Measurements from ENCODE around the gene FGGY. TPM values are rescaled to one million over a fixed set of nuclear protein-coding genes. Genes with fewer than 3 reads are reported as not detected.

FGGY gene
- total and polyA plus RNA-seq, 2 donors (not counting 1 experiment from before 2014, with no cell fraction given) = 6.1 to 38.5 TPM

GRCh38 chr1:59716832-59717231 lies 419.9 kb downstream of the FGGY start:
- DNase-seq (no peak), ATAC-seq (ENCODE audit: low read depth) (no peak)
- intact Hi-C loops (cut with micrococcal nuclease) = no loop called here
- Histone ChIP-seq H3K4me2 (replicated peaks; ENCODE audit: low read depth, low read length, poor library complexity, severe bottlenecking) (no peak overlapping the region), H2AFZ (ENCODE audit: insufficient read depth, low read depth, low read length, poor library complexity, severe bottlenecking) (no peak overlapping the region), H3K9me3 (ENCODE audit: control extremely low read depth in 1 of 3, control insufficient read depth in 2 of 3, insufficient read depth in 1 of 3, low read length in 2 of 3) (no peaks in the 10 kb centered on the region), H3K9ac (ENCODE audit: low read length) (no peak overlapping the region), H3K27ac (ENCODE audit: low read length in 2 of 2) (no peak overlapping the region), H3K4me3 (ENCODE audit: control extremely low read depth in 1 of 5, extremely low read depth in 1 of 5, insufficient read depth in 1 of 5, low read depth in 2 of 5, low read length in 4 of 5) (no peak overlapping the region), H3K27me3 (replicated peaks in 1 of 4; ENCODE audit: control extremely low read depth in 1 of 4, control insufficient read depth in 3 of 4, insufficient read depth in 4 of 4, low read length in 3 of 4) (no peaks in the 10 kb centered on the region), H3K4me1 (ENCODE audit: control insufficient read depth in 2 of 2, insufficient read depth in 2 of 2, low read length in 2 of 2) (no peaks in the 10 kb centered on the region), H3K79me2 (ENCODE audit: control insufficient read depth, insufficient read depth, low read length) (no peaks in the 10 kb centered on the region), H3K36me3 (replicated peaks in 1 of 2; ENCODE audit: control extremely low read depth in 1 of 2, control insufficient read depth in 1 of 2, extremely low read depth in 1 of 2, insufficient read depth in 2 of 2, low read length in 1 of 2) (no peaks in the 10 kb centered on the region), H4K20me1 (ENCODE audit: control insufficient read depth, insufficient read depth, low read length, poor library complexity, severe bottlenecking) (no peaks in the 10 kb centered on the region)
- H3K27ac Mint-ChIP-seq = no peak overlapping the region
- no peaks in the 10 kb centered on the region for H3K27me3 Mint-ChIP-seq
- no peak overlapping the region for H3K4me3 Mint-ChIP-seq
- ChIA-PET POLR2A (no interaction called here), CTCF (no interaction called here)
- H3K9me3 Mint-ChIP-seq (ENCODE audit: insufficient read depth) = no peaks in the 10 kb centered on the region
- TF ChIP-seq CTCF (IDR thresholded peaks at IDR 0.05) (no peak), EZH2 (IDR thresholded peaks at IDR 0.05; ENCODE audit: borderline replicate concordance, insufficient read depth, low read depth, low read length, poor library complexity, severe bottlenecking) (no peak)
- 86% methylated on average over 1 of the region's 3 CpGs for WGBS (ENCODE audit: insufficient coverage)
- H3K4me1 Mint-ChIP-seq = no peaks in the 10 kb centered on the region

DNA sequence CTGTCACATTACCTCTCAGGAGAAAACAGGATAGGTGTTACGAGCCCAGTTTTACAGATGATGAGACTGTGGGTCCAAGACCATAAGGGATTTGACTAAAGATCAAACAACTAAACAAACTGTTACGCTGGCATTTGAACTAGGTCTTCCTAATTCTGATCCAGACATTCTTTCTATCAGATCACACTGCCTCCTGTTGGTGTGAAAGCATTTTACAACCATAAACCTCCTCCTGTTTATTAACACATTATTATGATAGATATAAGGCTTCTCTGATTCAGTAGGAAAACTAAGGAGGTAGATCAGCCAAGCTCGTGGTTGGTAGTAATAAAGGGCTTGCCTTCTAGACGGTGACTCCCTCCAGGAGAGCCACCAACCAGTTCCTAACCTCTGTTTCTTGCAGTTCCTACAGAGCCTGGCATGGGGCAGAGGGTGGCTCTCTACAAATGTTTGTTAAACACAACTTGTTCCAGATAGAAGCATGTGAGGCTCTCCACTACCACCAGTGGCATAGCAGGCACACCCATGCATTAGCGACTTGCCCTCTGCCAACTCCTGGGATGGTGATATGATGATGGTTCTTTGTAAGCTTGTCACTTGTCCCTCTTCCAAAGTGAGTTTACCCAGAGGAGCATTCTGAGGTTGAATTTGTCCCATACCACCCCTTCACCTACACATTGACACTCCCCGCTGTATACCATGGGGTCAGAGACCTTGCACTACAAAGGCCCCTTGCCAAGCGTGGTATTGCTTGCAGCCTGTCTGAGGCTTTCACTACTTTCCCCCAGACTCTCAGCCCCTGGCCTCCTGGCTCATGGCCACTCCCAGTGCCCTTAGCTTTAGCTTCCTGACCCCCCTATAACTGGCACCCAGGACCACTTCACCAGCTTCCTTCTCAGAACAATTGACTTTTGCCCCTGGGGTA lies 421.4 kb downstream of the FGGY start:
- Mint-ChIP-seq H3K27ac (no peak overlapping the region), H3K4me1 (no peaks in the 10 kb centered on the region), H3K27me3 (no peaks in the 10 kb centered on the region), H3K4me3 (no peak overlapping the region), H3K9me3 (ENCODE audit: insufficient read depth) (no peaks in the 10 kb centered on the region)
- intact Hi-C loops (cut with micrococcal nuclease) = no loop called here
- no peak overlapping the region for H2AFZ ChIP-seq (ENCODE audit: insufficient read depth, low read depth, low read length, poor library complexity, severe bottlenecking)
- H3K4me1 ChIP-seq (ENCODE audit: control insufficient read depth in 2 of 2, insufficient read depth in 2 of 2, low read length in 2 of 2) = no peaks in the 10 kb centered on the region
- no peak for TF ChIP-seq CTCF (IDR thresholded peaks at IDR 0.05)
- TF ChIP-seq EZH2 (IDR thresholded peaks at IDR 0.05; ENCODE audit: borderline replicate concordance, insufficient read depth, low read depth, low read length, poor library complexity, severe bottlenecking) = no peak
- no peak overlapping the region for H3K27ac ChIP-seq (ENCODE audit: low read length in 2 of 2)
- no peaks in the 10 kb centered on the region for H3K27me3 ChIP-seq (replicated peaks in 1 of 4; ENCODE audit: control extremely low read depth in 1 of 4, control insufficient read depth in 3 of 4, insufficient read depth in 4 of 4, low read length in 3 of 4)
- H3K79me2 ChIP-seq (ENCODE audit: control insufficient read depth, insufficient read depth, low read length) = no peaks in the 10 kb centered on the region
- no peaks in the 10 kb centered on the region for H4K20me1 ChIP-seq (ENCODE audit: control insufficient read depth, insufficient read depth, low read length, poor library complexity, severe bottlenecking)
- no peak overlapping the region for H3K4me2 ChIP-seq (replicated peaks; ENCODE audit: low read depth, low read length, poor library complexity, severe bottlenecking)
- no peak overlapping the region for H3K4me3 ChIP-seq (ENCODE audit: control extremely low read depth in 1 of 5, extremely low read depth in 1 of 5, insufficient read depth in 1 of 5, low read depth in 2 of 5, low read length in 4 of 5)
- H3K36me3 ChIP-seq (replicated peaks in 1 of 2; ENCODE audit: control extremely low read depth in 1 of 2, control insufficient read depth in 1 of 2, extremely low read depth in 1 of 2, insufficient read depth in 2 of 2, low read length in 1 of 2) = no peaks in the 10 kb centered on the region
- DNase-seq = peak; percentile 10
- ATAC-seq (ENCODE audit: low read depth) = no peak
- ChIA-PET CTCF (interaction anchor here (0.9 kb wide), 2 partner anchors 15 to 19 kb away, joined by 3 read pairs; no protein-coding TSS in a partner anchor), POLR2A (no interaction called here)
- peaks cover 0 to 4% (median 0%) of the 10 kb centered on the region in 3 donors for H3K9me3 ChIP-seq (ENCODE audit: control extremely low read depth in 1 of 3, control insufficient read depth in 2 of 3, insufficient read depth in 1 of 3, low read length in 2 of 3)
- WGBS (ENCODE audit: insufficient coverage) = 90% methylated on average over 3 of the region's 7 CpGs
- H3K9ac ChIP-seq (ENCODE audit: low read length) = no peak overlapping the region
